ENCODE measurements around the gene MASP1.
"Not testable (repeated sequence)": the region's sequence is repeated elsewhere in the genome, so short reads cannot be mapped to it uniquely, and the experiment has no call there.

The MASP1 gene

DNA sequence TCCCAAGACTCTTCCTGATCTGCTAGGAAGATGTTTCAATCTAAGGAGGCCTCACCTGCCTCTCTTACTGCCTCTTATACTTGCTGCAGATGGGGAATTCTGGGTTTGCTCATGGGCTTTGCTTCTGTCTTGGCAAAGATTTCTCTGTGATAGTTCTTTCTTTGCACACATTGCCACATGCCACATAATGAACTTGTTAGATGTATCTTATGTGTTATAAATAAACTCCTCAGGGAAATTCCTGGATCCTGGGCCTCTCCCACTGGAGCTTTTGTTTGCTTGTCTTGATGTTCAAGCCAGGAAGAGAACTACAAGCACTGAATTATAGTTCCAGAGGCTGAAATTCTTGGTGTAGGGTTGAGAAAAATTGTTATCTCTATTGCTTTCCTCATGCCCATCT lies 82.0 kb downstream of the MASP1 start:
- H3K36me3 ChIP-seq (ENCODE audit: low read depth), result no peaks in the 10 kb centered on the region
- H3K27me3 ChIP-seq (ENCODE audit: insufficient read depth, poor library complexity, severe bottlenecking), result no peaks in the 10 kb centered on the region
- no peak for DNase-seq (ENCODE audit: low spot score)
- no peak overlapping the region for H3K27ac ChIP-seq (ENCODE audit: poor library complexity, severe bottlenecking)
- H3K4me1 ChIP-seq (ENCODE audit: insufficient read depth, poor library complexity, severe bottlenecking), result peaks cover 5% of the 10 kb centered on the region
- no peak overlapping the region for H3K4me3 ChIP-seq (ENCODE audit: severe bottlenecking)
- TF ChIP-seq, protein P1, sequence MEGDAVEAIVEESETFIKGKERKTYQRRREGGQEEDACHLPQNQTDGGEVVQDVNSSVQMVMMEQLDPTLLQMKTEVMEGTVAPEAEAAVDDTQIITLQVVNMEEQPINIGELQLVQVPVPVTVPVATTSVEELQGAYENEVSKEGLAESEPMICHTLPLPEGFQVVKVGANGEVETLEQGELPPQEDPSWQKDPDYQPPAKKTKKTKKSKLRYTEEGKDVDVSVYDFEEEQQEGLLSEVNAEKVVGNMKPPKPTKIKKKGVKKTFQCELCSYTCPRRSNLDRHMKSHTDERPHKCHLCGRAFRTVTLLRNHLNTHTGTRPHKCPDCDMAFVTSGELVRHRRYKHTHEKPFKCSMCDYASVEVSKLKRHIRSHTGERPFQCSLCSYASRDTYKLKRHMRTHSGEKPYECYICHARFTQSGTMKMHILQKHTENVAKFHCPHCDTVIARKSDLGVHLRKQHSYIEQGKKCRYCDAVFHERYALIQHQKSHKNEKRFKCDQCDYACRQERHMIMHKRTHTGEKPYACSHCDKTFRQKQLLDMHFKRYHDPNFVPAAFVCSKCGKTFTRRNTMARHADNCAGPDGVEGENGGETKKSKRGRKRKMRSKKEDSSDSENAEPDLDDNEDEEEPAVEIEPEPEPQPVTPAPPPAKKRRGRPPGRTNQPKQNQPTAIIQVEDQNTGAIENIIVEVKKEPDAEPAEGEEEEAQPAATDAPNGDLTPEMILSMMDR (IDR thresholded peaks at IDR 0.05; ENCODE audit: poor library complexity, severe bottlenecking), result no peak
- H3K9me3 ChIP-seq (ENCODE audit: severe bottlenecking), result peaks cover 6% of the 10 kb centered on the region
- ATAC-seq (ENCODE audit: low read depth), result no peak

DNA sequence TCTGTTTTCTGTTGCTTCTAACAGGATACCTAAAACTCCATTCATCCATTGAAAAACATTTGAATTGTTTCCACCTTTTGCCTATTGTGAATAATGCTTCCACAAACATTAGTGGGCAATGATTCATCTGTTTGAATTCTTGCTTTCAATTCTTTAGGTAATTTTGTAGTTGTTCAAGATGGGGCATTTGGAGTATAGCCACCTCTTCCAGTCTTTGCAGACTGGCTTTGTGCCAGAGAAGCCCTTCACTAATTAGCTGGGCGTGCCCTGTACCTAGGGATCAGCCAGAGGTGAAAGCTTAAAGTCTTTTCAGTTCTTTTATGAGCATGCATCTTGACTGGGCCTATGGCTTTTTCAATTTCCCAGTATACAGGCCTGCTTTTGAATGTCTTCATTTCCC lies 83.4 kb downstream of the MASP1 start:
- Histone ChIP-seq H3K27me3 (ENCODE audit: insufficient read depth, poor library complexity, severe bottlenecking) (no peaks in the 10 kb centered on the region), H3K4me1 (ENCODE audit: insufficient read depth, poor library complexity, severe bottlenecking) (peaks cover 5% of the 10 kb centered on the region), H3K36me3 (ENCODE audit: low read depth) (no peaks in the 10 kb centered on the region), H3K27ac (ENCODE audit: poor library complexity, severe bottlenecking) (peak overlapping the region; percentile 54), H3K9me3 (ENCODE audit: severe bottlenecking) (peaks cover 6% of the 10 kb centered on the region), H3K4me3 (ENCODE audit: severe bottlenecking) (no peak overlapping the region)
- DNase-seq (ENCODE audit: low spot score), result no peak
- peak; percentile 86 for ATAC-seq (ENCODE audit: low read depth)
- TF ChIP-seq, protein P1 (IDR thresholded peaks at IDR 0.05; ENCODE audit: poor library complexity, severe bottlenecking), result no peak

DNA sequence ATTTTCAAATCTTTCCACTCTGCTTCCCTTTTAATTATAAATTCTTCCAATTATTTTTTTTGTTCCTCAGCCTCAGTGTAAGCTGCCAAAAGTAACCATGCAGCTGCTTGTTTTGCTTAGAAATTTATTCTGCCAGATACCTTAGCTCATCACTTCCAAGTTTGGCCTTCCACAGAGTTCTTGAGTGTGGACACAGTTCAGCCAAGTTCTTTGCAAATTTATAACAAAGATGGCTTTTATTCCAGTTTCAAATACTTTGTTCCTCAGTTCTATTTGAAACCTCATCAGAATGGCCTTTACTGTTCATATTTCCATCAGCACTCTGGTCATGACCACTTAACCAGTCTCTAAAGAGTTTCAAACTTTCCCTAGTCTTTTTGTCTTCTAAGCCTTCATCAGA lies 83.9 kb downstream of the MASP1 start:
- no peaks in the 10 kb centered on the region for H3K27me3 ChIP-seq (ENCODE audit: insufficient read depth, poor library complexity, severe bottlenecking)
- ATAC-seq (ENCODE audit: low read depth) (no peak), DNase-seq (ENCODE audit: low spot score) (no peak)
- H3K9me3 ChIP-seq (ENCODE audit: severe bottlenecking), result peaks cover 6% of the 10 kb centered on the region
- peak overlapping the region; percentile 54 for H3K27ac ChIP-seq (ENCODE audit: poor library complexity, severe bottlenecking)
- H3K4me1 ChIP-seq (ENCODE audit: insufficient read depth, poor library complexity, severe bottlenecking), result peaks cover 5% of the 10 kb centered on the region
- H3K4me3 ChIP-seq (ENCODE audit: severe bottlenecking), result no peak overlapping the region
- no peaks in the 10 kb centered on the region for H3K36me3 ChIP-seq (ENCODE audit: low read depth)
- TF ChIP-seq, protein P1 (IDR thresholded peaks at IDR 0.05; ENCODE audit: poor library complexity, severe bottlenecking), result no peak

DNA sequence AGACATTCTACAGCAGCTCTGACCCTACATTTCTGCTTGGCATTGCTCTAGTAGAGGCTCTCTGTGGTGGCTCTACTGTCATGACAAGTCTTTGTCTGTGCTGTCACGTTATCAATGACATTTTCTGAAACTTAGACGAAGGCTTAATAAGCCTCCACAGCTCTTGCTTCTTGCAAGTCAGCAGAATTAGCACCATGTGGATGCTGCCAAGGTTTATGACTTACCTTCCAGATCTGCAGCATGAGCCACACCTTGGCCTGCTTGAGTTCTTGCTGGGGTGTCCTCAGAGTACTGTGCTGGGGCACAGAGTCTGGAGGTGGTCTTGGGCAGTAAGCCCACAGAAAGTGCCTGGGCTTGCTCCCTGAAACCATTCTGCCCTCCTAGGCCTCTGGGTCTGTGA lies 84.5 kb downstream of the MASP1 start:
- Histone ChIP-seq H3K9me3 (ENCODE audit: severe bottlenecking) (peaks cover 6% of the 10 kb centered on the region), H3K27ac (ENCODE audit: poor library complexity, severe bottlenecking) (no peak overlapping the region), H3K4me1 (ENCODE audit: insufficient read depth, poor library complexity, severe bottlenecking) (peaks cover 5% of the 10 kb centered on the region), H3K36me3 (ENCODE audit: low read depth) (no peaks in the 10 kb centered on the region), H3K27me3 (ENCODE audit: insufficient read depth, poor library complexity, severe bottlenecking) (no peaks in the 10 kb centered on the region), H3K4me3 (ENCODE audit: severe bottlenecking) (no peak overlapping the region)
- no peak for DNase-seq (ENCODE audit: low spot score)
- TF ChIP-seq, protein P1 (IDR thresholded peaks at IDR 0.05; ENCODE audit: poor library complexity, severe bottlenecking), result no peak
- no peak for ATAC-seq (ENCODE audit: low read depth)

DNA sequence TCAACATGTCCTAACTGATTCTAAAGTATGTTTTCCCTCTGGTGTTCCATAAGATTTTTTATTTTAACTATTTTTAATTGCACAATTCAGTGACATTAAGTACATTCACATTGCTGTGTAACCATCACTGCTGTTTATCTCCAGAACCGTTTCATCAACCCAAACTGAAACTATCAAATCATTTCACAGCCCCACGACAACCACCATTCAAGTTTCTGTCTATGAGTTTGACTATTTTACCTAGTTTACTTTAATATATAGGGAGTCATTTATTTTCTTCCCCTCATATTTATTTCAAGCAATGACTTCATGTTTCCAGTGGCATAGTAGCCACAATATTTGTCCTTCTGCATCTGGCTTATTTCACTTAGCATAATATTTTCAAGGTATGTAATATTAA lies 85.9 kb downstream of the MASP1 start:
- no peak for DNase-seq (ENCODE audit: low spot score)
- Histone ChIP-seq H3K27me3 (ENCODE audit: insufficient read depth, poor library complexity, severe bottlenecking) (no peaks in the 10 kb centered on the region), H3K36me3 (ENCODE audit: low read depth) (no peaks in the 10 kb centered on the region), H3K27ac (ENCODE audit: poor library complexity, severe bottlenecking) (no peak overlapping the region), H3K4me1 (ENCODE audit: insufficient read depth, poor library complexity, severe bottlenecking) (peaks cover 5% of the 10 kb centered on the region), H3K4me3 (ENCODE audit: severe bottlenecking) (no peak overlapping the region), H3K9me3 (ENCODE audit: severe bottlenecking) (peaks cover 6% of the 10 kb centered on the region)
- no peak for ATAC-seq (ENCODE audit: low read depth)
- TF ChIP-seq, protein P1 (IDR thresholded peaks at IDR 0.05; ENCODE audit: poor library complexity, severe bottlenecking), result no peak

DNA sequence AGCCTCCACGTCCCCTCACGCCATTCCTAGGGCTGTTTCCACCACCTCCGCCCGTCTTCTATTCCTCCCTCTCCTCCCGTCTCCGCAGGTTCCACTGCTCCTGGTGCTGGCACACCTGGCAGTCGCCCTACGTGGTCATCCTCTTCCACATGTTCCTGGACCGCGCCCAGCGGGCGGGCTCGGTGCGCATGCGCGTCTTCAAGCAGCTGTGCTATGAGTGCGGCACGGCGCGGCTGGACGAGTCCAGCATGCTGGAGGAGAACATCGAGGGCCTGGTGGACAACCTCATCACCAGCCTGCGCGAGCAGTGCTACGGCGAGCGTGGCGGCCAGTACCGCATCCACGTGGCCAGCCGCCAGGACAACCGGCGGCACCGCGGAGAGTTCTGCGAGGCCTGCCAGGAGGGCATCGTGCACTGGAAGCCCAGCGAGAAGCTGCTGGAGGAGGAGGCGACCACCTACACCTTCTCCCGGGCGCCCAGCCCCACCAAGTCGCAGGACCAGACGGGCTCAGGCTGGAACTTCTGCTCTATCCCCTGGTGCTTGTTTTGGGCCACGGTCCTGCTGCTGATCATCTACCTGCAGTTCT lies 92.0 kb downstream of the MASP1 start:
- H3K36me3 ChIP-seq (ENCODE audit: low read depth); H3K4me1 ChIP-seq (ENCODE audit: insufficient read depth, poor library complexity, severe bottlenecking); ATAC-seq (ENCODE audit: low read depth); DNase-seq (ENCODE audit: low spot score); H3K9me3 ChIP-seq (ENCODE audit: severe bottlenecking); H3K27ac ChIP-seq (ENCODE audit: poor library complexity, severe bottlenecking); H3K27me3 ChIP-seq (ENCODE audit: insufficient read depth, poor library complexity, severe bottlenecking); H3K4me3 ChIP-seq (ENCODE audit: severe bottlenecking): not testable (repeated sequence)

Measured in RWPE2 (cell line).